Panc1 (cell line): ENCODE measurements around the gene GALNT16. TPM values are rescaled to one million over a fixed set of nuclear protein-coding genes. Genes with fewer than 3 reads are reported as not detected.

ENCODE experiments used
- ATAC-seq: fragments of 200-7000 bp; cut with Tn5 transposase; 2 replicates; pipeline ENCODE4 v1.9.1; 2020; ENCODE audit warnings: mild to moderate bottlenecking, moderate library complexity
- BruUV-seq: library from RNA; stranded (reverse); fragments of 400-500 nt; replicated peaks from 2 replicates; lab custom pipeline; 2021; lab: Mats Ljungman, UMichigan
- CTCF ChIA-PET: fragments of 300-600 bp; sonication (Branson Sonifier 250); formaldehyde crosslinking; loops from one replicate; lab custom pipeline; 2022; ENCODE audit warnings: antibody characterized with exemption; lab: Charles Lee
- POLR2A ChIA-PET: fragments of 300-600 bp; sonication (Branson Sonifier 250); formaldehyde crosslinking; loops from one replicate; lab custom pipeline; 2022; ENCODE audit warnings: antibody characterized with exemption; lab: Charles Lee
- DNase-seq: peaks from one replicate; pipeline ENCODE4 v3.0.0-alpha.2; 2010; ENCODE audit warnings: low read depth, low spot score
- H3K27ac ChIP-seq: 2 replicates; pipeline ENCODE4 v1.5.1; 2011; ENCODE audit warnings: mild to moderate bottlenecking, low read length, inconsistent platforms
- H3K27me3 ChIP-seq: fragments of 200-500 bp; sonication (Bioruptor generic); 2 replicates; pipeline ENCODE4 v1.6.0; 2014; ENCODE audit warnings: low read length, inconsistent platforms; ENCODE audit not compliant: control insufficient read depth, insufficient read depth
- H3K36me3 ChIP-seq: fragments of 200-500 bp; sonication (Bioruptor generic); 2 replicates; pipeline ENCODE4 v1.5.1; 2014; ENCODE audit warnings: inconsistent platforms, mild to moderate bottlenecking, low read length, moderate library complexity; ENCODE audit not compliant: control insufficient read depth, insufficient read depth
- H3K4me1 ChIP-seq: 2 replicates; pipeline ENCODE4 v1.5.1; 2011; ENCODE audit warnings: inconsistent platforms, mild to moderate bottlenecking, low read length, moderate library complexity; ENCODE audit not compliant: control insufficient read depth, insufficient read depth
- H3K4me3 ChIP-seq, 2 experiments: 2 replicates each; pipeline ENCODE4 v1.5.1; 2011 to 2012; ENCODE audit warnings: low read depth in 2 of 2, low read length in 2 of 2, mild to moderate bottlenecking in 2 of 2, inconsistent platforms in 1 of 2, moderate library complexity in 1 of 2
- H3K9me3 ChIP-seq: fragments of 200-500 bp; sonication (Bioruptor generic); 2 replicates; pipeline ENCODE4 v1.5.1; 2014; ENCODE audit warnings: low read depth, mild to moderate bottlenecking, inconsistent platforms, low read length, moderate library complexity; ENCODE audit not compliant: control insufficient read depth, insufficient read depth
- CTCF ChIP-seq: fragments of 450-650 bp; IDR thresholded peaks from 2 replicates; pipeline ENCODE4 v1.5.1; 2017; ENCODE audit warnings: mild to moderate bottlenecking
- POLR2AphosphoS5 ChIP-seq: IDR thresholded peaks from 2 replicates; pipeline ENCODE4 v1.6.1; 2012; ENCODE audit warnings: mild to moderate bottlenecking, low read depth, low read length, moderate library complexity
- SIN3A ChIP-seq: IDR thresholded peaks from 2 replicates; pipeline ENCODE4 v1.6.1; 2012; ENCODE audit warnings: low read depth, mild to moderate bottlenecking, low read length, moderate library complexity, borderline replicate concordance; ENCODE audit not compliant: insufficient read depth
- TCF7L2 ChIP-seq: IDR thresholded peaks from 2 replicates; pipeline ENCODE4 v1.6.1; 2011; ENCODE audit warnings: mild to moderate bottlenecking, low read depth, low read length, inconsistent platforms
- in situ Hi-C: cut with HindIII; loops from 2 replicates; pipeline ENCODE4 v1.10.0; 2016; ENCODE audit warnings: low sequenced_read_pairs, low pct_unique_long_range_greater_than_20kb
- intact Hi-C: fragments of 100-400 bp; cut with micrococcal nuclease; formaldehyde crosslinking; loops from one replicate; pipeline ENCODE4 v1.10.0; 2022; ENCODE audit not compliant: unreplicated experiment
- total RNA-seq: library from RNA; stranded (reverse); gene quantifications from one replicate; pipeline ENCODE4 v1.2.1, GENCODE V29; 2021; ENCODE audit not compliant: unreplicated experiment
- TF ChIP-seq, protein P1 (sequence below), 2 experiments: IDR thresholded peaks; 2 replicates each; pipeline ENCODE4 v1.6.1; 2011 to 2012; ENCODE audit warnings: low read depth in 2 of 2, control low read depth in 1 of 2, low read length in 1 of 2, mild to moderate bottlenecking in 1 of 2, moderate library complexity in 1 of 2; ENCODE audit not compliant: insufficient read depth in 1 of 2

GALNT16 gene
- total RNA-seq, 1 experiment from 2014 or later, result 0.72 TPM

GRCh38 chr14:69270097-69270496, 10.1 kb downstream of the GALNT16 start:
- in situ Hi-C loops (no loop called here), intact Hi-C loops (no loop called here)
- DNase-seq (no peak), ATAC-seq (no peak)
- no peak overlapping the region for H3K4me3 ChIP-seq
- no peaks in the 10 kb centered on the region for H3K36me3 ChIP-seq
- H3K9me3 ChIP-seq, result no peaks in the 10 kb centered on the region
- H3K27ac ChIP-seq, result no peak overlapping the region
- no peaks in the 10 kb centered on the region for H3K4me1 ChIP-seq
- ChIA-PET POLR2A (no interaction called here), CTCF (no interaction called here)
- BruUV-seq, result no TSS peak
- H3K27me3 ChIP-seq, result no peaks in the 10 kb centered on the region
- TF ChIP-seq SIN3A (no peak), TCF7L2 (no peak), POLR2AphosphoS5 (no peak), CTCF (no peak)
- TF ChIP-seq, protein P1, sequence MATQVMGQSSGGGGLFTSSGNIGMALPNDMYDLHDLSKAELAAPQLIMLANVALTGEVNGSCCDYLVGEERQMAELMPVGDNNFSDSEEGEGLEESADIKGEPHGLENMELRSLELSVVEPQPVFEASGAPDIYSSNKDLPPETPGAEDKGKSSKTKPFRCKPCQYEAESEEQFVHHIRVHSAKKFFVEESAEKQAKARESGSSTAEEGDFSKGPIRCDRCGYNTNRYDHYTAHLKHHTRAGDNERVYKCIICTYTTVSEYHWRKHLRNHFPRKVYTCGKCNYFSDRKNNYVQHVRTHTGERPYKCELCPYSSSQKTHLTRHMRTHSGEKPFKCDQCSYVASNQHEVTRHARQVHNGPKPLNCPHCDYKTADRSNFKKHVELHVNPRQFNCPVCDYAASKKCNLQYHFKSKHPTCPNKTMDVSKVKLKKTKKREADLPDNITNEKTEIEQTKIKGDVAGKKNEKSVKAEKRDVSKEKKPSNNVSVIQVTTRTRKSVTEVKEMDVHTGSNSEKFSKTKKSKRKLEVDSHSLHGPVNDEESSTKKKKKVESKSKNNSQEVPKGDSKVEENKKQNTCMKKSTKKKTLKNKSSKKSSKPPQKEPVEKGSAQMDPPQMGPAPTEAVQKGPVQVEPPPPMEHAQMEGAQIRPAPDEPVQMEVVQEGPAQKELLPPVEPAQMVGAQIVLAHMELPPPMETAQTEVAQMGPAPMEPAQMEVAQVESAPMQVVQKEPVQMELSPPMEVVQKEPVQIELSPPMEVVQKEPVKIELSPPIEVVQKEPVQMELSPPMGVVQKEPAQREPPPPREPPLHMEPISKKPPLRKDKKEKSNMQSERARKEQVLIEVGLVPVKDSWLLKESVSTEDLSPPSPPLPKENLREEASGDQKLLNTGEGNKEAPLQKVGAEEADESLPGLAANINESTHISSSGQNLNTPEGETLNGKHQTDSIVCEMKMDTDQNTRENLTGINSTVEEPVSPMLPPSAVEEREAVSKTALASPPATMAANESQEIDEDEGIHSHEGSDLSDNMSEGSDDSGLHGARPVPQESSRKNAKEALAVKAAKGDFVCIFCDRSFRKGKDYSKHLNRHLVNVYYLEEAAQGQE (IDR thresholded peaks at IDR 0.05; ENCODE audit: insufficient read depth in 1 of 2, low read depth in 2 of 2, low read length in 1 of 2), result no peak

DNA sequence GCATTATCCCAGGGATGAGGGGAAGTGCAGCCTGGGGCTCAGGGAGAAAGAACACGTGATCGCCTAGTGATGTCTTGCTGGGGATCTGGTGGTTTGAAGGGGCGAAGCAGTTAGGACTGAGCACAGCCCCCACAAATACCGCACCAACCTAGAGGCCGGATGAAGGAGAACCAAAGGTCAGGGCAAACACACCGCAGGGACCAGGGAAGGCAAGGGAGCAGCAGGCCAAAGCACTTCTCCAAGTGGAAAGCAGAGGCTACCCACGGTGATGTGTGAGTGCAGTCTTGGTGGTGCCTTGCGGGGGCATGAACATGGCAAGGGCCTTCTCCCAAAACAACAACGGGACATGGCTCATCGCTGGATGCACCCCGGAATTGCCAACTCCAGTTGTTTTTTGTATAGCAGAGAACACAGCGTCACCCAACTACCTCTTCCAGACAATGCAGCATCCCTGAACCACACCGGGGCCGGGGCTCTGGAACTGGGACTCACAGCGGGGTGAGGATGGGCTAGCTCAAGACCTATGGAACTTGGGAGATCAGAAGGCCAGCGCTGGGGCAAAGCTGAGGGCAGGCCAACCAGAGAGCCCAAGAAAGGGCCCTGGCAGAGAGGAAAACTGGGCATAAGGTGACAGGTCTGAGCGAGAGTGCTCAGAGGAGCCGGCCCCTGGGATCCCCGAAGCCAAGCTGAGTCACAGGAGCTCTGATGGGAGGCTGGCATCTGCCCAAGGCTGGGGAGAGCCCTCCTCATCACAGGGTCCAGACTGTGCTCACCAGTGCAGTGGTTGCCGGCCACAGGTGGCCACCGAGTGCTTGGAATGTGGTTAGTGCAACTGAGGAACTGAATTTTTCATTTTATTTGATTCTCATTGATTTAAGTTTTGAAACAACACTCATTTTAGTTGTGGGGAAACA, 11.1 kb downstream of the GALNT16 start:
- no peaks in the 10 kb centered on the region for H3K4me1 ChIP-seq
- no peak overlapping the region for H3K27ac ChIP-seq
- TF ChIP-seq TCF7L2, result no peak
- TF ChIP-seq, protein P1 (IDR thresholded peaks at IDR 0.05; ENCODE audit: insufficient read depth in 1 of 2, low read depth in 2 of 2, low read length in 1 of 2), result no peak
- ChIA-PET POLR2A (no interaction called here), CTCF (interaction anchor here (0.6 kb wide), 1 partner anchor 119 kb away, joined by 13 read pairs; no protein-coding TSS in a partner anchor)
- H3K36me3 ChIP-seq, result no peaks in the 10 kb centered on the region
- DNase-seq, result no peak
- intact Hi-C loops, result no loop called here
- H3K4me3 ChIP-seq, result no peak overlapping the region
- H3K27me3 ChIP-seq, result no peaks in the 10 kb centered on the region
- ATAC-seq, result no peak
- in situ Hi-C loops, result no loop called here
- no peaks in the 10 kb centered on the region for H3K9me3 ChIP-seq
- BruUV-seq, result no TSS peak
